HPDE6-E6E7 (cell line): ENCODE results near the gene ETV2.
"Not testable (repeated sequence)": the region's sequence is repeated elsewhere in the genome, so short reads cannot be mapped to it uniquely, and the experiment has no call there.

Experiments
- DNase-seq: peaks from one replicate; pipeline ENCODE4 v3.0.0; 2011; ENCODE audit warnings: missing footprints; ENCODE audit errors: extremely low spot score

ETV2 gene

GRCh38 chr19:35628264-35628564 is 13.3 kb upstream of the ETV2 start:
- no peak for DNase-seq

- peak; percentile 99 for DNase-seq
Observed at GRCh38 chr19:35628565-35629331, 12.8 kb upstream of the ETV2 start, which contains the start of gene RBM42. Gene RBM42, plus strand, starts transcription at chr19:35629036. Its CDS starts 118 bp downstream, at chr19:35629154.

GRCh38 chr19:35629332-35629633 is 12.3 kb upstream of the ETV2 start:
- DNase-seq, result no peak

- no peak for DNase-seq
Observed at GRCh38 chr19:35633727-35634440, 7.7 kb upstream of the ETV2 start.

- DNase-seq, result no peak
Observed at GRCh38 chr19:35636651-35637050, 4.9 kb upstream of the ETV2 start.

- no peak for DNase-seq
Observed at GRCh38 chr19:35637165-35637564, 4.4 kb upstream of the ETV2 start.

- DNase-seq, result no peak
Observed at GRCh38 chr19:35639321-35639639, 2.3 kb upstream of the ETV2 start.

- no peak for DNase-seq
Observed at GRCh38 chr19:35639863-35640262, 1.7 kb upstream of the ETV2 start.

GRCh38 chr19:35642312-35642711 is 767 bp downstream of the ETV2 start:
- no peak for DNase-seq

GRCh38 chr19:35642798-35643254 is 1.3 kb downstream of the ETV2 start:
- DNase-seq, result no peak

- DNase-seq, result peak; percentile 84
Observed at GRCh38 chr19:35643255-35644205, 2.0 kb downstream of the ETV2 start.

- DNase-seq, result peak; percentile 99
Observed at GRCh38 chr19:35644206-35644986, 2.9 kb downstream of the ETV2 start.

- DNase-seq, result no peak
Observed at GRCh38 chr19:35644987-35645679, 3.6 kb downstream of the ETV2 start.

- no peak for DNase-seq
Observed at GRCh38 chr19:35645680-35646511, 4.4 kb downstream of the ETV2 start.

- peak; percentile 98 for DNase-seq
Observed at GRCh38 chr19:35648017-35648961, 6.7 kb downstream of the ETV2 start, which contains the start of gene COX6B1. Gene COX6B1, plus strand, starts transcription at chr19:35648323. Its CDS starts 2,921 bp downstream, at chr19:35651244.

- no peak for DNase-seq
Observed at GRCh38 chr19:35650581-35650980, 9.0 kb downstream of the ETV2 start.

GRCh38 chr19:35654828-35655227 is 13.3 kb downstream of the ETV2 start:
- not testable (repeated sequence) for DNase-seq

GRCh38 chr19:35655600-35655999 is 14.1 kb downstream of the ETV2 start:
- DNase-seq, result no peak

GRCh38 chr19:35656700-35657099 is 15.2 kb downstream of the ETV2 start:
- no peak for DNase-seq
